Osteoblast (primary cell): ENCODE measurements around the gene RAMP3. TPM values are rescaled to one million over a fixed set of nuclear protein-coding genes. Genes with fewer than 3 reads are reported as not detected.

Source experiments
- DNase-seq: peaks from one replicate; pipeline ENCODE4 v3.0.0; 2011; ENCODE audit warnings: low spot score, mixed read lengths; ENCODE audit not compliant: insufficient read length; ENCODE audit errors: missing footprints
- H2AFZ ChIP-seq: 2 replicates; pipeline ENCODE4 v1.6.0; 2011; ENCODE audit warnings: mild to moderate bottlenecking, low read length
- H3K27ac ChIP-seq: 2 replicates; pipeline ENCODE4 v1.5.1; 2011; ENCODE audit warnings: mild to moderate bottlenecking, low read depth, low read length, moderate library complexity
- H3K27me3 ChIP-seq: 2 replicates; pipeline ENCODE4 v1.6.0; 2012; ENCODE audit warnings: mild to moderate bottlenecking, control low read depth, inconsistent platforms, low read length, moderate library complexity; ENCODE audit not compliant: insufficient read depth
- H3K36me3 ChIP-seq: 2 replicates; pipeline ENCODE4 v1.5.1; 2011; ENCODE audit warnings: mild to moderate bottlenecking, low read length, control low read depth, moderate library complexity; ENCODE audit not compliant: insufficient read depth
- H3K4me1 ChIP-seq: 2 replicates; pipeline ENCODE4 v1.5.1; 2011; ENCODE audit warnings: mild to moderate bottlenecking, low read length, control low read depth, moderate library complexity; ENCODE audit not compliant: insufficient read depth
- H3K4me2 ChIP-seq: 2 replicates; pipeline ENCODE4 v1.6.0; 2011; ENCODE audit warnings: mild to moderate bottlenecking, low read length; ENCODE audit not compliant: insufficient read depth
- H3K4me3 ChIP-seq: fragments of 200-600 bp; sonication (generic); 3 replicates; pipeline ENCODE4 v1.5.1; 2012; ENCODE audit warnings: mild to moderate bottlenecking, low read length, inconsistent platforms; ENCODE audit not compliant: insufficient read depth
- H3K79me2 ChIP-seq: 2 replicates; pipeline ENCODE4 v1.6.0; 2012; ENCODE audit warnings: mild to moderate bottlenecking, low read length, control low read depth, inconsistent platforms; ENCODE audit not compliant: insufficient read depth
- H3K9me3 ChIP-seq: 2 replicates; pipeline ENCODE4 v1.5.1; 2011; ENCODE audit warnings: low read depth, low read length, control low read depth
- H4K20me1 ChIP-seq: 2 replicates; pipeline ENCODE4 v1.6.0; 2012; ENCODE audit warnings: mild to moderate bottlenecking, low read length, control low read depth; ENCODE audit not compliant: insufficient read depth
- total RNA-seq: library from RNA; depleted of rRNA; stranded (reverse); fragments of >200 nt; gene quantifications from 2 replicates; pipeline ENCODE4 v1.2.3, GENCODE V29; 2012
- TF ChIP-seq, protein P1 (sequence below): IDR thresholded peaks from 2 replicates; pipeline ENCODE4 v1.5.1; 2011; ENCODE audit warnings: mild to moderate bottlenecking, low read depth, low read length, moderate library complexity; ENCODE audit errors: extremely low read depth

Gene RAMP3
- total RNA-seq, 1 donor: not detected

DNA sequence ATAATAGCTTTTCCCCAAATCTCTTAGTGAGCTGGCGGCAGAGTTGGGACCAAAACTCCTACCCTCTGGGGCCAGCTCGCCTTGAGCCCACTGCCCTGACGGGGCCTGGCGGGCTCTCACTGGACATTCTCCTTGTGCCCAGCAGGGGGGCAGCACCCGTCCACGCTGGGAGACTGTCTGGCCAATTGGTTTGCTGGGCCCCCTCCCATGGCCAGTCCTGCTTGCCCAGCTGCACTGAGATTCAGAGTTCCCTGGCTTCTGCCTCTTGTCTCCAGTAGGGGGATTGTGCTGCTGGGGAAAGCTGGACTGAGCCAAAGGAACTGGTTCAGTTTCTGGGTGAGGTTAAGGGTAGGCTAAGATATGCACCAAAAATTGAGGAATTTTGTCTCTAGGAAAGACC lies 59.8 kb downstream of the RAMP3 start:
- Histone ChIP-seq H3K27me3 (peaks cover 20% of the 10 kb centered on the region), H3K9me3 (no peaks in the 10 kb centered on the region), H3K36me3 (no peaks in the 10 kb centered on the region), H4K20me1 (no peaks in the 10 kb centered on the region), H3K4me1 (no peaks in the 10 kb centered on the region), H3K4me3 (no peak overlapping the region), H2AFZ (no peak overlapping the region), H3K4me2 (no peak overlapping the region), H3K79me2 (no peaks in the 10 kb centered on the region), H3K27ac (no peak overlapping the region)
- no peak for DNase-seq
- TF ChIP-seq, protein P1, sequence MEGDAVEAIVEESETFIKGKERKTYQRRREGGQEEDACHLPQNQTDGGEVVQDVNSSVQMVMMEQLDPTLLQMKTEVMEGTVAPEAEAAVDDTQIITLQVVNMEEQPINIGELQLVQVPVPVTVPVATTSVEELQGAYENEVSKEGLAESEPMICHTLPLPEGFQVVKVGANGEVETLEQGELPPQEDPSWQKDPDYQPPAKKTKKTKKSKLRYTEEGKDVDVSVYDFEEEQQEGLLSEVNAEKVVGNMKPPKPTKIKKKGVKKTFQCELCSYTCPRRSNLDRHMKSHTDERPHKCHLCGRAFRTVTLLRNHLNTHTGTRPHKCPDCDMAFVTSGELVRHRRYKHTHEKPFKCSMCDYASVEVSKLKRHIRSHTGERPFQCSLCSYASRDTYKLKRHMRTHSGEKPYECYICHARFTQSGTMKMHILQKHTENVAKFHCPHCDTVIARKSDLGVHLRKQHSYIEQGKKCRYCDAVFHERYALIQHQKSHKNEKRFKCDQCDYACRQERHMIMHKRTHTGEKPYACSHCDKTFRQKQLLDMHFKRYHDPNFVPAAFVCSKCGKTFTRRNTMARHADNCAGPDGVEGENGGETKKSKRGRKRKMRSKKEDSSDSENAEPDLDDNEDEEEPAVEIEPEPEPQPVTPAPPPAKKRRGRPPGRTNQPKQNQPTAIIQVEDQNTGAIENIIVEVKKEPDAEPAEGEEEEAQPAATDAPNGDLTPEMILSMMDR: peak; percentile 54

DNA sequence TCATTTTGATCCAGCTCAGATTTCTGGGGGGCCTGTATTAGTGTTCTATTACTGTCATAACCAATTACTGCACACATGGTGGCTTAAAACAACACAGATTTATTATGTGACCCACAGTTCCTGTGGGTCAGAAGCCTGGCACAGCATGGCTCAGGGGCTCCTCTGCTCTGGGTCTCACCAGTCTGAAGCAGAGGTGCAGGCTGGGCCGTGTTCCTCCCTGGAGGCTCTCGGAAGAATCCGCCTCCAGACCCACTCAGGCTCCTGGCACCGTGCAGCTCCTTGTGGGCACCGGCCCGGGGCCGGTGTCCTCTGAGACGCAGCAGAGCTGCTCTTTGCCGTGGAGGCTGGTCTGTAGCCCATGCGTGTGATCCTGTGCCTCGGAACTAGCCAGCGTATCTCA lies 61.5 kb downstream of the RAMP3 start:
- no peaks in the 10 kb centered on the region for H3K4me1 ChIP-seq
- H3K4me2 ChIP-seq: no peak overlapping the region
- DNase-seq: no peak
- H3K79me2 ChIP-seq: no peaks in the 10 kb centered on the region
- no peaks in the 10 kb centered on the region for H3K9me3 ChIP-seq
- TF ChIP-seq, protein P1: no peak
- no peaks in the 10 kb centered on the region for H4K20me1 ChIP-seq
- no peak overlapping the region for H3K27ac ChIP-seq
- no peak overlapping the region for H3K4me3 ChIP-seq
- H2AFZ ChIP-seq: no peak overlapping the region
- H3K36me3 ChIP-seq: no peaks in the 10 kb centered on the region
- H3K27me3 ChIP-seq: peaks cover 17% of the 10 kb centered on the region

DNA sequence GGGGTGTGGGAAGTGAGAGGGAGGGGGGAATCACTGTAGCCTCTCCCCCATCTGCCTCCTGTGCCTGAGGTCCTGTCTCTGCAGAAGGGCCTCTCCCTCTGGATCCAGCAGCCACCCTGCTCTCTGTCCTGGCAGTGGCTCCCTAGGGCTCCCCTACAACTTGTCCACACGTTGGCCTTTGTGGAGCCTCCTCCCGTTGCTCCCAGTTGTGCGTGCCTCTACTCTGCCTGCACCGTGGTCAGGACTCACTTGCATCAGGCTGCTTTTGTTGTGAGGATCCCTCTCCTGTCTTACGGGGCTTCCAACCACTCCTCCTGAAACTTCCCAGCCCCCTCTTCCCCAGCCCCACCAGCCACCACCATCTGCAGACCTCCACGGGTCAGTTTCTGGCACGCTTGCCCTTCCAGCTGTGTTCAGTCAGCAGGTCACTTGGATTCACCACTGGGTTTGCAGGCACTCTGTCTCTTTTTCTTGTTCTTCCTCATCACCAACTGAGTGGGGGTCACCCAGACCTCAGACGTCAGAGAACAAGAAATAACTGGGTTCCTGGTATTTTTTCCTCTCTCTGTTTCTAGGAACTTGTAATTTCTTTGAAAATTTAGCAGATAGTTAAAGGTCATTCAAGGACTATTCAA lies 62.3 kb downstream of the RAMP3 start:
- Histone ChIP-seq H3K9me3 (no peaks in the 10 kb centered on the region), H3K4me2 (no peak overlapping the region), H3K79me2 (no peaks in the 10 kb centered on the region), H3K27me3 (peaks cover 17% of the 10 kb centered on the region), H3K4me1 (no peaks in the 10 kb centered on the region), H4K20me1 (no peaks in the 10 kb centered on the region), H3K27ac (no peak overlapping the region), H2AFZ (no peak overlapping the region), H3K36me3 (no peaks in the 10 kb centered on the region), H3K4me3 (no peak overlapping the region)
- TF ChIP-seq, protein P1: no peak
- no peak for DNase-seq

DNA sequence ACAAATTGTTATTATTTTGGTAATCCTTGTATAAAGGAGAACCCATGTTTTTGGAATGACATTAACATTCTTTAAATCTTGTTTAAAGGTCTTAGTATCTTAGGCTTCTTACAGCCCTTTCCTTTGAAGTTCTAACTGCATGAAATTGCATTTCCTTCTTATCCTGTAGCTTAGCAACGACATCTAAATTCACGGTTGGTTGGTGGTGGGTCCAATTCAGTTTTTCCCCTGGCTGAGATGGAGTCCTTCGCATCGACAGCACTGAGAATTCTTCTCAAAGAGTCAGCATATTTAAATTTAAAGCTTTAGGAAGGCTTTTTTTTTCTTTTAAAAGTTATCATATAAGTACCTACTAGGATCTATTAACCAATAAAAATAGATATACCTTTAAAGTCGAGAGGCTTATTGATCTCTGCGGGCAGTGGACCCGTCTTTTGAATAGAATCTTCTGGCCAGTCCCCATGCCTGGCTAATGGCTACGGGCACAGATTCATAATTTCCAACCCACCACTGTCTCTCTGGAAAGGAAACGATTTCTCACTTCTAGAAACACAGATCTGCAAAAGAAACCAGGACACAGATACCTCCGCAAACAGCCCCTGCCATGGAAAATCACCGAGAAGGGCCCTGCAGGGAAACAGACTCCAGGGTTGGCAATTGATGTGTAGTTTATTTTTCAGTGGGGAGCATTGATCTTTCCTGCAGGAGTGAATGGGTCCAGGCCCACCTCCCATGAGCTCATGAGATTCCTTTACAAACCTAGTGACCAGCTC lies 63.4 kb downstream of the RAMP3 start:
- TF ChIP-seq, protein P1: no peak
- Histone ChIP-seq H3K4me1 (no peaks in the 10 kb centered on the region), H3K27ac (no peak overlapping the region), H4K20me1 (no peaks in the 10 kb centered on the region), H2AFZ (no peak overlapping the region), H3K79me2 (no peaks in the 10 kb centered on the region), H3K27me3 (peaks cover 12% of the 10 kb centered on the region), H3K9me3 (no peaks in the 10 kb centered on the region), H3K36me3 (no peaks in the 10 kb centered on the region), H3K4me3 (no peak overlapping the region), H3K4me2 (no peak overlapping the region)
- no peak for DNase-seq
